GM21360 (cell line): Measurements from ENCODE around the gene NUP98.
A peak's percentile ranks its signal among the peaks of the same experiment; 100 is the strongest.
"Not testable (repeated sequence)": the region's sequence is repeated elsewhere in the genome, so short reads cannot be mapped to it uniquely, and the experiment has no call there.

Experiments used
- ATAC-seq: cut with Tn5 transposase; IDR thresholded peaks from one replicate; pipeline ENCODE4 v1.9.1; 2021; ENCODE audit warnings: mild to moderate bottlenecking, moderate library complexity; ENCODE audit not compliant: unreplicated experiment

The NUP98 gene

DNA sequence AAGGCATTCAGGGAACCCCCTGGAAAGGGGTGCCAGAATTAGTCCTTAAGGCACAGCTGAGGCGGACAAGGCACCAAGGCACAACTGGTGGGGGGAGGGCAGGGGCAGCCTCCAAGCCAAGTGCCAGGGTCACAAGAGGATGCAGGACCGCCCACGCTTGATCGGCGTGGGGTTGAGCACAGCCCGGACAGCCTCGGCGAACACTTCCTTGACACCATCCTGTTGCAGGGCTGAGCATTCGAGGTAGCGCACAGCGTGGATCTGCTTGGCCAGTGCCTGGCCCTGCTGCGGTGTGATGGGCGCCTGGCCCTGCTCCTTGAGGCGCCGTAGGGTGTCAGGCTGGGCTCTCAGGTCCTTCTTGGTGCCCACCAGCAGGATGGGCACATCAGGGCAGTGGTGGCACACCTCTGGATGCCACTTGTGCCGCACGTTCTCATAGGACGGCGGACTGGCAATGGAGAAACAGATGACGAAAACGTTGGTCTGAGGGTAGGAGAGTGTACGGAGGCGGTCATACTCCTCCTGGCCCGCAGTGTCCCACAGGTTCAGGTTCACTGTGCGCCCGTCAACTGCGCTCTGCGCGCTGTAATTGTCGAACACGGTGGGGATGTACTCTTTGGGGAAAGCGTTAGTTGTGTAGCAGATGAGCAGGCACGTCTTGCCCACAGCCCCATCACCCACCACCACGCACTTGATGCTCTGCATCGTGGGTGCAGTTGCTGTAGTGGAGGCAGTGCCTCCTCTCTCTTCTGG lies 30.3 kb upstream of the NUP98 start:
- no peak for ATAC-seq

GRCh38 chr11:3826721-3827120 lies 29.4 kb upstream of the NUP98 start:
- no peak for ATAC-seq

DNA sequence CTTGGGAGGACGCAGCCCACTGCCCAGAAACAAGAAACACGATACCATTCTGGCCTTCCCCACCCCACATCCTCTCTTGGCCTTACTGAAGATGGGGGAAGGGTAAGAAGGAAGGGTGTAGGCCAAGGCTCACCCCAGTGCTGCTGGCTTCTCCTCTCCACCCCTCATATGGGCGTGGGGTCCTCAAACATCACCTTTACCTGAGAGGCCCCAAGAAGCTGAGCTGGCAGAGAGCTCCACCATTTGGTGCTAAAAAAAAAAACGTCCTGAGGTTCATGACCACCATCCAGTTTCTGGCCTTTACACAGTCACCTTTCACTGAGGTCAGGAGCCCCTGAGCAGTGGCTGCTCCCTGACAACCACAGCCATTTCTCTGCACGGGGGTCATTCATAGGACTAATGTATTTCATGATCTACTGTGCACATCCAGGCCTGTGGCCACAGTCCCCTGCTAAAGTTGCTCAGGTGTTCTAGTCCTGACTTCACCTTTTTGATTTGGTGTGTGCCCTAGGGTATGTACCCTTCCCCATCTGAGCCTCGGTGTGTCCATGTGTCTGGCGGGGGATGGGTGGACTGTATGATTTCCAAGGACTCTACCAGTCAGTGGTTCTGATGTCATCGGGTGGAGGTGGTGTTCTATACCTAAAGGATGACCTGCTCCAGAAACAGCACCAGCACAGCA lies 28.3 kb upstream of the NUP98 start:
- ATAC-seq: no peak

GRCh38 chr11:3824714-3825472 lies 27.5 kb upstream of the NUP98 start:
- ATAC-seq: peak; percentile 73

DNA sequence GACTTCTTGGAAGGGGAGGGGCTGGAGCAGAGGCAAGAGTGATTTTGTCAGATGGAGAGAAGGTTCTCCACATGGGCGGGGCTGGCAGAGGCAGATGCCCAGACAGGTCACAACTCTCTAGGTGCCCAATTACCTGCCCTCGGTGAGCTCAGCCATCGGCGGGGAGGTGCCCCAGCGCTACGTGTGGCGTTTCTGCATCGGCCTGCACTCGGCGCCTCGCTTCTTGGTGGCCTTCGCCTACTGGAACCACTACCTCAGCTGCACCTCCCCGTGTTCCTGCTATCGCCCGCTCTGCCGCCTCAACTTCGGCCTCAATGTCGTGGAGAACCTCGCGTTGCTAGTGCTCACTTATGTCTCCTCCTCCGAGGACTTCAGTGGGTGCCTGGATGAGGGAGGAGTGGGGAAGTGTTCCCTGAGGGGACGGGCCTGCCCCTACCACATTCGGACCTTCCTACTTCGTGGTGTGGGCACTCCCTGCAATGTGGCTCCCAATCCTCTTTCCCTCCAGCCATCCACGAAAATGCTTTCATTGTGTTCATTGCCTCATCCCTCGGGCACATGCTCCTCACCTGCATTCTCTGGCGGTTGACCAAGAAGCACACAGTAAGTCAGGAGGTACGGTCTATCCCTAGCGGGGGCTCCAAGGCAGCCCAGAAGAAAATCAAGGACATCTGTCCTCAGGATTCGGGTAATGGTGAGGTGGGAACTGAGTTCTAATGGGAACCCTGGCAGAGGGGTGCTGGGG lies 26.6 kb upstream of the NUP98 start:
- ATAC-seq: no peak

- no peak for ATAC-seq
These were observed 25.9 kb upstream of the NUP98 start for GRCh38 chr11:3823303-3823702.

GRCh38 chr11:3822312-3822711 lies 25.0 kb upstream of the NUP98 start:
- ATAC-seq: no peak

DNA sequence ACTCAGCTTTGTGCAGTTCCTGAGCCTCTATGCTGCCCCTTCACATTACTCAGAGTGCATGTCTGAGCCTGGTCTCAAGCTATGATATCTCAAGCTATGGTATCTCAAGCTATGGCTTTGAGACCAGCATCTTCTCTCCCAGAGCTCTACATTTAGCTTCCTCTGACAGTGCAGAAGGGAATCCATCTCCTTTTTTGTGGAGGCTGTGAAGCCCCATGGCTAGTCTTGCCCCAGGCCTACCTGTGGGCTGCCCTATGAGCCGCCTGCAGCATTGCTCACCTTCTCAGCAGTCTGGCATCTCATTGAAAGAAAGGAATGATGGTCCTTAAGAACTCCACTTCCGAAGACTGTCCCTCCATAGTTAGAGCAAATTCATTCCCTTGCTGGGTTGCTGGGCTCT lies 23.6 kb upstream of the NUP98 start:
- no peak for ATAC-seq

- no peak for ATAC-seq
These were observed 19.9 kb upstream of the NUP98 start for GRCh38 chr11:3817181-3817800.

DNA sequence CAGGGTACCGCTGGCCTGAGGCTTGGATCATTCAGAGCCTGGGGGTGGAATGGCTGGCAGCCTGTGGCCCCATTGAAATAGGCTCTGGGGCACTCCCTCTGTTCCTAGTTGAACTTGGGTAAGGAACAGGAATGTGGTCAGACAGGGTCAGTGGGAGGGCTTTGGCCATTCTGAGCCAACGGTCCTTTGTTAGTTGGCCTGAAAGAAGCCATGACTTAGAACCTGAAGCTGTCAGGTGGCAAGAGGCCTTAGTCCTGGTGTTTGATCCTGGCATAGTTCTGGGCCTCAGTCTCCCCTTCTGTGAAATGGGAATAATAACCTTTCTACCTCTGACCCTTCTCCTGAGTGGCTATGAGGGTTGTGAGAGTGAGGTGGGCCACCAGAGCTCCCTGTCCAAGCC lies 19.3 kb upstream of the NUP98 start:
- ATAC-seq: no peak

GRCh38 chr11:3815845-3816244 lies 18.5 kb upstream of the NUP98 start:
- no peak for ATAC-seq

DNA sequence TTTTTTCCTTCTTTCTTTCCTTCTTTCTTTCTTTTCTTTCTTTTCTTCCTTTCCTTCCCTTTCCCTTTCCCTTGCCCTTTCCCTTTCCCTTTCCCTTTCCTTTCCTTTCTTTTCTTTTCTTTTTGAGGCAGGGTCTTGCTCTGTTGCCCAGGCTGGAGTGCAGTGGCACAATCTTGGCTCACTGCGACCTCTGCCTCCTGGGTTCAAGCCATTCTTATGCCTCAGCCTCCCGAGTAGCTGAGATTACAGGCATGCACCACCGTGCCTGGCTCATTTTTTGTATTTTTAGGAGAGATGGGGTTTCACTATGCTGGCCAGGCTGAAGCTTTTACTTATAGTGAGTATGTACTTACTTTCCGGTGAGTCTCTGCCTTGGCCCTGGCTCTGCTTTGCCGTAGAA lies 17.5 kb upstream of the NUP98 start:
- not testable (repeated sequence) for ATAC-seq

GRCh38 chr11:3810951-3811350 lies 13.6 kb upstream of the NUP98 start:
- ATAC-seq: no peak

DNA sequence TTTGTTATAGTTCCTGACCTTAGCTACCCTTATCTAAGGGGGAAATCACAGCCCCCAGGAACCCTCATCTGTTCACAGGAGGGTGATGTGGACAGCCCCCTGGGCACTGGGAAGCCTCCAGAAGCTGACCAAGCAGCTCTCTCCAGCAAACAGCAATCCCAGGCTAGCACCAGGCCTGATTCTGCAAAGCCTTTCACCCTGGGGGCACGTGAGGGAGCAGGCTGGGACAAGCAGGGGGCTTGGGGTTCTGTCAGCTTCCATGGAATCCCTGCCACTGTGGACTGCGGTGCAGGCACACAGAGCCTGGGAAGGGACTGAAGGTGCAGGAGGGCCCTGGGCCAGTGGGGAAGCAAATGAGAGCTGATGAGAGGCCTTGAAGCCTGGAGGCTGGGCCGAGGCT lies 13.1 kb upstream of the NUP98 start:
- ATAC-seq: no peak

DNA sequence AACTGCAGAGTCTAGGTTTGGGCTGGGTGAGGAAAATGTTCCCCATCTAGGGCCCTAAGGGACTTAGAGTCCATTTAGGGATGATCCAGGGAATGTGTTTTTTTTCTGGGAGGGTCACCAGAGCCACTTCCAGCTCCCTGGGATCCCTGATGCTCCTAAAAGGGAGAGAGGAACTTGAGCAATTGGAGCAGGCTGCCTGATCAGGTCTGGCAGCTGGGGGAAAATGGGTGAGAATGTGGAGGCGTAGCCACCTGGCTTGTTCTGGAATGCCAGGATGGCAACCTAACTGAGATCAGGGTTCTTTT lies 12.2 kb upstream of the NUP98 start:
- ATAC-seq: no peak

GRCh38 chr11:3808861-3809623 lies 11.7 kb upstream of the NUP98 start:
- peak; percentile 71 for ATAC-seq

DNA sequence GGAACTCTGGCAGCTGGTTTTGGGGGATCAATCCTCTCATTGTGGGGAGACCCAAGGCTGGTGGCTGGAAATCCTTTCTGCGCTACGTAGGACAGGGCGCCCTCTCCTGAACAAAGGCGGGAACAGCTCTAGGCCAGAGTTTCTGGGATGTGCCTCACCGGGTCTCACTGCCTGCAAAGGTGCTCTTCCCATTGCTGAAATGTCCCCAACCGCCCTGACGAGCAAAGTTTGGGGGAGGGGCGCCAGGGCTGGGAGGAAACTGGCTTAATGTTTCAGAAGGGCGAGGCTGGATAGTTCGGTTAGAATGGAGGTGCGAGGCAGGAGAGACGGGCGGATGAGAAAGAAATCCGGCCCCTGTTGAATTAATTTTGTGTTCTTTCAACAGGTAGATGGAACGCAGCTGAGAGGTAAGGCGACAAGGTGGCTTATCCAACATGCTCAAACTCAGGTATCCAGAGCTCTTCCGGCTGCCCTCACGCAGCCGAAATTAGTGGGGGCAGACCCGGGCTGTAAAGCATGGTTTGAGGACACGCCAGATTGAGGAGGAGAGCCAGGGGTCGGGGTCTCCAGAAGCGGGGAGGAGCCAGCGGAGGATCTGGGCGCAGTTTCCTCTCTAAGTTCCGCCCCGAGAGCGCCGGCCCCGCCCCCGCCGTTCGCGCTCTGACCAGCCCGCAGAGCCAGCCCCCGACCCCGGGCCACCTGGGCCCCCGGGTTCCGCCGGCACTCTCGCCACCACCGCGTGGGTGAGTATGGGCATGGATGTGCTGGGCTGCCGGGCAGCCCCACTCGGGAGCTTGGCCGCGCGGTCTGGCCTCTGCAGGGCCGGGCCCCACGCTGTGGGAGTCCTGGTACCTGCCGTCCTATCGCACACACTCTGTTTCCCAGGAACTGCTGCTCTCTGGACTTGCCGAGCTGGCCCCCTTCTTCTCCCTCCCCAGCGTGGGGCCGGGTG lies 10.8 kb upstream of the NUP98 start, which contains the start of gene PGAP2:
TSS of gene PGAP2 (plus strand) at position 652 of the 952 bp plus-strand sequence. CDS start 2,700 bp downstream, outside the sequence.
- peak; percentile 49 for ATAC-seq

- no peak for ATAC-seq
These were observed 6.6 kb upstream of the NUP98 start for GRCh38 chr11:3803726-3804495.
